ENCODE data around the gene ZNHIT6. TPM values are rescaled to one million over a fixed set of nuclear protein-coding genes. Genes with fewer than 3 reads are reported as not detected.
A peak's percentile ranks its signal among the peaks of the same experiment; 100 is the strongest.

ZNHIT6 gene
- total RNA-seq, 1 experiment from 2014 or later = 14.3 TPM

- peaks cover 9% of the 10 kb centered on the region for H3K36me3 Mint-ChIP-seq
- H3K27ac Mint-ChIP-seq = peak overlapping the region; percentile 51; the same call in 1 of the 2 replicates
- ATAC-seq (no peak), DNase-seq (ENCODE audit: low spot score) (no peak)
- POLR2A ChIA-PET = no interaction called here
- H3K4me1 Mint-ChIP-seq = peaks cover 5% of the 10 kb centered on the region
- no peak for TF ChIP-seq RORB (CRISPR knock-in tag; IDR thresholded peaks at IDR 0.05)
- no peak for TF ChIP-seq TEAD4 (CRISPR knock-in tag; IDR thresholded peaks at IDR 0.05)
- TF ChIP-seq FOXK1 (CRISPR knock-in tag; IDR thresholded peaks at IDR 0.05) = no peak
- no peak for TF ChIP-seq PRDM15 (CRISPR knock-in tag; IDR thresholded peaks at IDR 0.05)
- TF ChIP-seq SP1 (CRISPR knock-in tag; conservative IDR thresholded peaks at IDR 0.05) = no peak
- no peak for TF ChIP-seq IRF1 (CRISPR knock-in tag; IDR thresholded peaks at IDR 0.05)
- no peak for TF ChIP-seq ZNF512 (CRISPR knock-in tag; IDR thresholded peaks at IDR 0.05; ENCODE audit: borderline replicate concordance)
- TF ChIP-seq E2F1 (CRISPR knock-in tag; IDR thresholded peaks at IDR 0.05) = no peak
- no peak for TF ChIP-seq NFE2L1 (CRISPR knock-in tag; IDR thresholded peaks at IDR 0.05)
- no peak overlapping the region for H3K4me3 Mint-ChIP-seq
- H3K27me3 Mint-ChIP-seq (ENCODE audit: low read depth) = no peaks in the 10 kb centered on the region
- CTCF ChIA-PET = no interaction called here
- H3K9me3 Mint-ChIP-seq = no peaks in the 10 kb centered on the region
Measured at GRCh38 chr1:85655315-85655714, 52.9 kb downstream of the ZNHIT6 start.

- Mint-ChIP-seq H3K4me3 (no peak overlapping the region), H3K36me3 (peaks cover 15% of the 10 kb centered on the region), H3K9me3 (peaks cover 1% of the 10 kb centered on the region), H3K27ac (peak overlapping the region; percentile 80; the same call in 1 of the 2 replicates), H3K27me3 (ENCODE audit: low read depth) (no peaks in the 10 kb centered on the region), H3K4me1 (peaks cover 13% of the 10 kb centered on the region)
- ChIA-PET POLR2A (no interaction called here), CTCF (interaction anchor here (0.7 kb wide), 1 partner anchor 83 kb away, joined by 3 read pairs; no protein-coding TSS in a partner anchor)
- ATAC-seq (no peak), DNase-seq (ENCODE audit: low spot score) (no peak)
- TF ChIP-seq TP53 (CRISPR knock-in tag; IDR thresholded peaks at IDR 0.05) (no peak), RELA (CRISPR knock-in tag; IDR thresholded peaks at IDR 0.05; ENCODE audit: borderline replicate concordance) (no peak), ZNF671 (CRISPR knock-in tag; IDR thresholded peaks at IDR 0.05) (no peak), AR (CRISPR knock-in tag; IDR thresholded peaks at IDR 0.05) (no peak), ZNF281 (CRISPR knock-in tag; IDR thresholded peaks at IDR 0.05) (no peak), USF2 (CRISPR knock-in tag; IDR thresholded peaks at IDR 0.05) (no peak), ZNF425 (CRISPR knock-in tag; conservative IDR thresholded peaks at IDR 0.05) (no peak), TEAD1 (CRISPR knock-in tag; IDR thresholded peaks at IDR 0.05) (no peak), NFATC4 (CRISPR knock-in tag; IDR thresholded peaks at IDR 0.05) (no peak), CREM (CRISPR knock-in tag; IDR thresholded peaks at IDR 0.05) (no peak)
Measured at GRCh38 chr1:85654066-85654782, 54.0 kb downstream of the ZNHIT6 start.

All from WTC11 (cell line).